LNCAP (cell line): ENCODE measurements around the gene CIT.

Source experiments
- CTCF ChIP-seq: fragments of 450-650 bp; IDR thresholded peaks from 2 replicates; pipeline ENCODE4 v1.5.1; 2017; ENCODE audit warnings: mild to moderate bottlenecking

The CIT gene

GRCh38 chr12:119645535-119646059 lies 231.5 kb downstream of the CIT start:
- no peak for TF ChIP-seq CTCF

GRCh38 chr12:119644930-119645329 lies 232.2 kb downstream of the CIT start:
- TF ChIP-seq CTCF, result no peak

- TF ChIP-seq CTCF, result peak; percentile 32; the same call in 1 of the 2 replicates
These were observed 234.1 kb downstream of the CIT start for GRCh38 chr12:119642986-119643385.
